Stomach smooth muscle (tissue), 2 donors: Measurements from ENCODE around the gene TMPRSS11B.
"Not testable (repeated sequence)": the region's sequence is repeated elsewhere in the genome, so short reads cannot be mapped to it uniquely, and the experiment has no call there.

ENCODE experiments used
- H3K27ac ChIP-seq: one replicate; pipeline ENCODE4 v1.7.0; 2013; ENCODE audit warnings: mild to moderate bottlenecking, low read length, inconsistent platforms
- H3K27me3 ChIP-seq, 2 donors: one replicate each; pipeline ENCODE4 v1.7.0; 2013; ENCODE audit warnings: low read length in 2 of 2; ENCODE audit not compliant: insufficient read depth in 2 of 2, control insufficient read depth in 1 of 2
- H3K36me3 ChIP-seq, 2 donors: one replicate each; pipeline ENCODE4 v1.7.0; 2013; ENCODE audit warnings: low read length in 2 of 2; ENCODE audit not compliant: control insufficient read depth in 2 of 2, insufficient read depth in 2 of 2
- H3K4me1 ChIP-seq: one replicate; pipeline ENCODE4 v1.7.0; 2013; ENCODE audit warnings: low read length; ENCODE audit not compliant: control insufficient read depth, insufficient read depth
- H3K4me3 ChIP-seq, 2 donors: one replicate each; pipeline ENCODE4 v1.7.0; 2013; ENCODE audit warnings: low read length in 2 of 2
- H3K9ac ChIP-seq, 2 donors: one replicate each; pipeline ENCODE4 v1.7.0; 2013; ENCODE audit warnings: low read length in 2 of 2, mild to moderate bottlenecking in 1 of 2
- H3K9me3 ChIP-seq, 2 donors: one replicate each; pipeline ENCODE4 v1.7.0; 2013; ENCODE audit warnings: low read length in 2 of 2; ENCODE audit not compliant: control insufficient read depth in 2 of 2
- donor health status: healthy.
- donor health status: Pancreatic carcinoma.

The TMPRSS11B gene

DNA sequence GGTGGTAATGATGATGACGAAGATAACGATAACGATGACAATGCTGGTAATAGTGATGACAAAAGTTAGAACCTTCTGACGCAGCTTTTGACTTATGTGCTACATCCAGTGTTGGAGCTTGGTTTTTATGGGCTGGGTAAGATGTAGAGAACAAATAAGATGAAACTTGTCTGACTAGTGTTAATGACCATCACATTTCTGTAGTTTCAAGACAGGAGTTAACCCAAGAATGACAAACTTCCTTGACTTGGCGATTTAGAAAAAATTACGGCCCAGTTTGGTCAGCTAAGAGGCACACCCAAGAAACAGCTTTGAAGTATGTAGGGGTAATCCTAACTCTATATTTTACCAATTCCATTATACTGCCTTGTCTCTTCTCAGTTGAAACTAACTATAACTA is at the start of gene TMPRSS11B:
Gene TMPRSS11B (minus strand): TSS at position 101 of the 400 bp plus-strand sequence. CDS start 136 bp downstream, outside the sequence.
- Histone ChIP-seq H3K27ac (no peak within 1 kb of the TSS), H3K9me3 (no peaks in the 10 kb centered on the region)

GRCh38 chr4:68291256-68291655 is 45.8 kb upstream of the TMPRSS11B start:
- Histone ChIP-seq H3K9me3 (no peaks in the 10 kb centered on the region), H3K4me1 (no peaks in the 10 kb centered on the region), H3K4me3 (no peak overlapping the region)

More for the DNA sequence above, at the start of gene TMPRSS11B:
- Histone ChIP-seq H3K9ac (no peak within 1 kb of the TSS), H3K4me1 (no peaks in the 10 kb centered on the region), H3K27me3 (no peaks in the 10 kb centered on the region), H3K4me3 (no peak within 1 kb of the TSS), H3K36me3 (no peaks in the 10 kb centered on the region)

GRCh38 chr4:68288393-68288740 is 42.9 kb upstream of the TMPRSS11B start:
- Histone ChIP-seq H3K4me3 (no peak overlapping the region), H3K36me3 (no peaks in the 10 kb centered on the region), H3K9me3 (no peaks in the 10 kb centered on the region), H3K4me1 (no peaks in the 10 kb centered on the region), H3K9ac (no peak overlapping the region), H3K27me3 (no peaks in the 10 kb centered on the region), H3K27ac (no peak overlapping the region)

More at GRCh38 chr4:68291256-68291655, 45.8 kb upstream of the TMPRSS11B start:
- no peak overlapping the region for H3K9ac ChIP-seq
- no peaks in the 10 kb centered on the region for H3K36me3 ChIP-seq
- no peaks in the 10 kb centered on the region for H3K27me3 ChIP-seq
- no peak overlapping the region for H3K27ac ChIP-seq

- Histone ChIP-seq H3K9me3 (no peaks in the 10 kb centered on the region), H3K9ac (no peak overlapping the region), H3K4me1 (no peaks in the 10 kb centered on the region), H3K27ac (no peak overlapping the region), H3K4me3 (no peak overlapping the region), H3K36me3 (no peaks in the 10 kb centered on the region), H3K27me3 (no peaks in the 10 kb centered on the region)
Observed at GRCh38 chr4:68287704-68288392, 42.4 kb upstream of the TMPRSS11B start.

GRCh38 chr4:68283714-68284113 is 38.2 kb upstream of the TMPRSS11B start:
- no peaks in the 10 kb centered on the region for H3K27me3 ChIP-seq
- H3K36me3 ChIP-seq = no peaks in the 10 kb centered on the region
- no peaks in the 10 kb centered on the region for H3K9me3 ChIP-seq
- no peak overlapping the region for H3K4me3 ChIP-seq
- H3K4me1 ChIP-seq = no peaks in the 10 kb centered on the region
- H3K27ac ChIP-seq = no peak overlapping the region
- H3K9ac ChIP-seq = no peak overlapping the region

DNA sequence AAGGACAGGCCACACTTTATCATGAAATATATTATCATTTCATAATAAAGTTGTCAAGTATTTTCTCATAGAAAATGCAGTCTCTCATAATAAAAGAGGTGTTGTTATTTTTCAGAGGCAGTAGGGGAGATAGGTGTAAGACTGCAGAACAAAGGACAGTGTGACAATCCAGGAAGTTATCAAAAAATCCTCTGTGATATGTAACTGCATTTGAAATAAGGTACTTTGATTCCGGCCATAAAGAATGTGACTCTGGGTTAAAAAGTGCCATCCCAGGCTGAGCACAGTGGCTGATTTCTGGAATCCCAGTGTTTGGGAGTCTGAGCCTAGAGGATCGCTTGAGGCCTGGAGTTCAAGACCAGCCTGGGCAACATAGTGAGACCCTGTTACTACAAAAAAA is 37.6 kb upstream of the TMPRSS11B start:
- Histone ChIP-seq H3K27me3 (no peaks in the 10 kb centered on the region), H3K4me3 (no peak overlapping the region), H3K4me1 (no peaks in the 10 kb centered on the region), H3K27ac (no peak overlapping the region), H3K9ac (no peak overlapping the region), H3K36me3 (no peaks in the 10 kb centered on the region), H3K9me3 (no peaks in the 10 kb centered on the region)

DNA sequence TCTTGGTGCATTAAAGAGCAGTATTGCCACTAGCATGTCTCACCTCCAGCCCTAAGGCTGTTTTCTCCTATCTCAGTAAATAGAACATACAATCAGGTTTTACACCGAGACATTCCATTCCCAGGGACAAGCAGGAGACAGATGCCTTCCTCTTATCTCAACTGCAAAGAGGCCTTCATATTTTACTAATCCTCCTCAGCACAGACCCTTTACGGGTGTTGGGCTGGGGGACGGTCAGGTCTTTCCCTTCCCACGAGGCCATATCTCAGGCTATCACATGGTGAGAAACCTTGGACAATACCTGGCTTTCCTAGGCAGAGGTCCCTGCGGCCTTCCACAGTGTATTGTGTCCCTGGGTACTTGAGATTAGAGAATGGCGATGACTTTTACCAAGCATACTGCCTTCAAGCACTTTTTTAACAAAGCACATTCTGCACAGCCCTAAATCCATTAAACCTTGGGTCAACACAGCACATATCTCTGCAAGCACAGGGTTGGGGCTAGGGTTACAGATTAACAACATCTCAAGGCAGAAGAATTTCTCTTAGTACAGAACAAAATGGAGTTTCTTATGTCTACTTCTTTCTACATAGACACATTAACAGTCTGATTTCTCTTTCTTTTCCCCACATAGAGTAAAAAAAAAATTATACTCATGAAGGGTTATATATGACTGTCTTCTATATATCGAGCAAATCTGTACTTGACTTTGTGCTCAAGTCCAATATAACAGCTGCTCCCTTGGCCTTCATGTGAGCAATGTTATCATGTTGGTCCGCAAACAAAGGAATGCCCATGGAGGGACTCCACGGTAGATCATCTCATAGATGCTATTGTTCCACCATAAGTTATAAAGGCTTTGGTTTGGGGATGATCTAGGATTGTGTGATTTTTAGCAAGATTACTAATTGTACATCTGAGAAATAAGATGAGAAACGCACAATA is 36.6 kb upstream of the TMPRSS11B start:
- not testable (repeated sequence) for H3K4me3 ChIP-seq, H3K4me1 ChIP-seq, H3K27me3 ChIP-seq, H3K27ac ChIP-seq, H3K36me3 ChIP-seq, H3K9ac ChIP-seq, H3K9me3 ChIP-seq

DNA sequence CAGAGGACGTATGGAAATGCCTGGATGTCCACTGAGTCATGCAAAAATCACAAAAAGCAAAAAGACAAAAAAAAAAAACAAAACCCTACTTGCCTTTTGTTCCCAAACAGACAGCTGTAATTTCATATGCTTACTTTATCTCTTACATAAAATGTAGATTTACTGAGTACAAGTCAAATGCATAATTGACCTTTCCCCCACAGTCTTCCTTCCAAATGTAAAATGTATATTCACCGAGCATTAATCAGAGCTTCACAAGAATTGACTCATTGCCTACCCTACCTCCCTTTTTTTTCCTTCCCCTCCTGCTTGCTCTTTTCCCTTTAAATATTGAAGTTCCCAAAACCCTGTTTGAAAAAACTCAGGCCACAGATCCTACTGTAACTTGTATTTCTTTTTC is 32.5 kb upstream of the TMPRSS11B start:
- H3K36me3 ChIP-seq = no peaks in the 10 kb centered on the region
- H3K9me3 ChIP-seq = no peaks in the 10 kb centered on the region
- H3K27ac ChIP-seq = no peak overlapping the region
- H3K4me3 ChIP-seq = no peak overlapping the region
- no peaks in the 10 kb centered on the region for H3K4me1 ChIP-seq
- no peaks in the 10 kb centered on the region for H3K27me3 ChIP-seq
- H3K9ac ChIP-seq = no peak overlapping the region

- H3K4me3 ChIP-seq = no peak overlapping the region
- H3K9me3 ChIP-seq = no peaks in the 10 kb centered on the region
- no peaks in the 10 kb centered on the region for H3K36me3 ChIP-seq
- no peaks in the 10 kb centered on the region for H3K4me1 ChIP-seq
- H3K9ac ChIP-seq = no peak overlapping the region
- no peaks in the 10 kb centered on the region for H3K27me3 ChIP-seq
- no peak overlapping the region for H3K27ac ChIP-seq
Observed at GRCh38 chr4:68277627-68278026, 32.1 kb upstream of the TMPRSS11B start.

DNA sequence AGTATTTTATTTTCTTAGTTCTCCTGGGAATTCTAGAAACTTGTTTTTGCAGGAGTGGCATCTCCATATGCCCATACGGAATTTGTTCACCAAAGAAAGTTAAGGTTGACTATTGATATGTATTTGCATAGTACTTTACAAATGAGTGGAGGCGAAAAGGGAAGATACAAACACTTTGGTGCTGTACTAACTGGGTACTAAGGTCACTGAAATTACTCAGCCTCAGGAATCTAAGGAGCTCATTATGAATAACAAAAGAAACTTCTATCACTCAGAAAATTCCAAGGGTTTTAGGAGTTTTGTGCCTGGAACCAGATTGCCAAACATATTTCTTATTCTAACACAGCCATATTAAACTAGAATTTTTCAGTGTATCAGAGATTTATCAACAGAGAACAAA is 27.4 kb upstream of the TMPRSS11B start:
- no peak overlapping the region for H3K27ac ChIP-seq
- H3K27me3 ChIP-seq = no peaks in the 10 kb centered on the region
- H3K4me3 ChIP-seq = no peak overlapping the region
- H3K36me3 ChIP-seq = no peaks in the 10 kb centered on the region
- no peaks in the 10 kb centered on the region for H3K4me1 ChIP-seq
- no peaks in the 10 kb centered on the region for H3K9me3 ChIP-seq
- no peak overlapping the region for H3K9ac ChIP-seq

GRCh38 chr4:68272380-68272779 is 26.9 kb upstream of the TMPRSS11B start:
- no peaks in the 10 kb centered on the region for H3K9me3 ChIP-seq
- no peak overlapping the region for H3K9ac ChIP-seq
- H3K4me1 ChIP-seq = no peaks in the 10 kb centered on the region
- no peaks in the 10 kb centered on the region for H3K36me3 ChIP-seq
- H3K27me3 ChIP-seq = no peaks in the 10 kb centered on the region
- no peak overlapping the region for H3K27ac ChIP-seq
- peak overlapping the region in 1 of 2 donors; percentile 8 for H3K4me3 ChIP-seq
